ENCODE results near the gene ASTN2. TPM values are rescaled to one million over a fixed set of nuclear protein-coding genes. Genes with fewer than 3 reads are reported as not detected.

ASTN2 gene
- total RNA-seq, 1 experiment from 2014 or later = 8.0 TPM

DNA sequence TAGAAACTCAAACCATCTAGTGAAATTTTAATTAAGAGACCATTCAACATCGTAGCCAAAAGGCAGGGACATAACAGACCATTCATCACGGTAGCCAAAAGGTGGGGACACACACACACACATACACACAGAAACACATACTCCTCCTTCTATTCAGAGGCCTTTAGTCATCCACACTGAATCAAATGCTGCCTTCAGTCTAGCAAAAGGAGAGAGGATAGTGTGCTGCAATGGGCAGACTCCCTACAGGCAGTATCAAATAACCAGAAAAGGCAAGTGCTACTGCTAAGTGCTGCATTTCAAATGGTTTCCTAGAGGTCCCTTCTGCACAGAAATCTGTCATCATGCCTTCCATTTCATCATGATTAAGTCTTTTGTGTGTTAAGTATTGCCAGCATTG lies 423.8 kb downstream of the ASTN2 start:
- no peaks in the 10 kb centered on the region for H3K36me3 ChIP-seq
- H3K4me3 ChIP-seq = no peak overlapping the region
- H3K27me3 ChIP-seq = no peaks in the 10 kb centered on the region
- DNase-seq = no peak
- no peaks in the 10 kb centered on the region for H3K9me3 ChIP-seq

DNA sequence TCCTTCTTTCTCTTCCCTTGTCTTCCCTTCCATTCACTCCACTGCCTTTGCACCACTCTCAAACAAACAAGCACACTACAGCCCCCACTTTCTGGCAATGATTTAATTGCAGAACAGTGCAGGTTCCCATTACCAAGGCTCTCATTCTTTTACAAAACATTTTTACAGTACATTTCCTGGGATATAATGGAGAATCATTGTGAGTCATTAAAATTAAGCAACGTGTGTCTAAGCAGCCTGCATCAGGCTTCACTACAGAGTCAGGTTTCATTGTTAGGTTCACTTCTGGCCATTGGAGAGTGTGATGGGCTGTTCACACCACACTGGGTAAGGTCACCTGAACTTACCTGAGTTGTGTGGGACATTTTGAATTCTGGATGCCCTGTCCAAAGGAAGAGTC lies 424.3 kb downstream of the ASTN2 start:
- no peak for DNase-seq
- H3K36me3 ChIP-seq = no peaks in the 10 kb centered on the region
- H3K27me3 ChIP-seq = no peaks in the 10 kb centered on the region
- H3K4me3 ChIP-seq = no peak overlapping the region
- H3K9me3 ChIP-seq = no peaks in the 10 kb centered on the region

DNA sequence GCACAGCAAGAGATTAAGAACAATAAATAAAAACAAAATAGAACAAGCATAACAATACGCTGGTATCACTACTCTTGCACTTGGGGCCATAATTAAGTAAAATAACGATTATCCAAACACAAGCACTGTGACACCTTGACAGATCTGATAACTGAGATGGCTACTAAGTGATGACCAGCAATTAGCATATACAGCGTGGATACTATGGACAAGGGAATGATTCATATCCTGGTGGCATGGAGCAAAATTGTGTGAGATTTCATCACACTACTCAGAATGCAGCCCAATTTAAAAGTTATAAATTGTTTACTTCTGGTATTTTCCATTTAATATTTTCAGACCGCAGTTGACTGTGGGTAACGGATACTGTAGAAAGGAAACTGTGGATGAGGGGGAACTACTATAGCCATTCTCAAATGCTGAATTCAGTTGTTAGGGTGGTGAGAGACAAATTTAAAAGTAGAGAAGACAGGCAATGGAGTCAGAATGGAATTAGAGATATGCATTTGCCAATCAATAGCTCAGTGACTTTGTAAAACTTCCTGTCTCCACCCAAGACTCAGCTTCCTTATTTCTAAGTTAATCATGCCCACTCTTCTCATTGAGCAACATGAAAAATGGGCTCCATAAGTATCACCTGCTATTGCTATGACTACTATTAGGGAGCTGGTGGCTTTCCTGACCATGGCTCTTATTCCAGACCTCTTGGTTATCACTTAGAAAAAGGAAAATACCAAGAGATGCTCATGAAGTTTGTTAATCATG lies 427.0 kb downstream of the ASTN2 start:
- Histone ChIP-seq H3K27me3 (no peaks in the 10 kb centered on the region), H3K4me3 (no peak overlapping the region), H3K36me3 (no peaks in the 10 kb centered on the region), H3K9me3 (no peaks in the 10 kb centered on the region)
- no peak for DNase-seq

DNA sequence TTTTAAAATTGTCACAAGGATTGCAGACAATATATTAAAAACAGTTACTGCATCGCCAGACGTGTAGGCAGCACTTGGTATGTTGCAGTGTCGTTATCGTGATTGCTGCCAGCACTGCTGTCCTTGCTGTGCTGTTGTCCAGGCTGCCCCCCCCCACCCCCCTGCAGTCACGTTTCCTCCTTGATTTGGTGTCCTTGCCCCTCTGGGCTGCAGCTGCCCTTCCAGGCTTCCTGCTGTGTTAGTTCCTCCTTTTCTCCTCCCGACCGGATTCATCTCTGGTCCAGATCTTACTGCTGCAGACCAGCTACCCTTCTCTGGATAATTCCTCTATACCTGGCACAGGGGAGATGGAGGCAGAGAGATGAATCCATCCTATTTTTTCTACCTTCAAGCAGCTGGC lies 428.8 kb downstream of the ASTN2 start:
- no peaks in the 10 kb centered on the region for H3K9me3 ChIP-seq
- no peak for DNase-seq
- H3K36me3 ChIP-seq = no peaks in the 10 kb centered on the region
- no peaks in the 10 kb centered on the region for H3K27me3 ChIP-seq
- no peak overlapping the region for H3K4me3 ChIP-seq

DNA sequence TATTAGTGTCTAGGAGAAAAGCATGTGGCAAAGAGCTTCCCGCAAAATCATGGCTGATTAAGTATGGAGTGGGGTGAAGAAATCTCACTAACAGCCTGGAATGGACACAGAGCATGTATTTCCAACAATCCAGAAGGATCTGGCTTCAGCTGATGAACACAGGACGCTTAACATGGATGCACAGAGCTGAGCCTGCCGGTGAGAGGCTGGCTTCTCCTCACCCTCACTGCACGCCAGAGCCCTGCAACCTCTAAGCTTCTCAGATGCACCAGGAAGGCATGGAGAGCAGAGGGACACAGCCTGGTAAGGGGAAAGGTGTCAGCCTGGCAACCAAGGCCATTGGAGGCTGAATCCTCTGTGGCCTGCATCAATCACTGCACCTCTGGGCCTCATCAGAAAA lies 429.3 kb downstream of the ASTN2 start:
- H3K9me3 ChIP-seq = no peaks in the 10 kb centered on the region
- no peaks in the 10 kb centered on the region for H3K27me3 ChIP-seq
- H3K36me3 ChIP-seq = no peaks in the 10 kb centered on the region
- DNase-seq = no peak
- no peak overlapping the region for H3K4me3 ChIP-seq

DNA sequence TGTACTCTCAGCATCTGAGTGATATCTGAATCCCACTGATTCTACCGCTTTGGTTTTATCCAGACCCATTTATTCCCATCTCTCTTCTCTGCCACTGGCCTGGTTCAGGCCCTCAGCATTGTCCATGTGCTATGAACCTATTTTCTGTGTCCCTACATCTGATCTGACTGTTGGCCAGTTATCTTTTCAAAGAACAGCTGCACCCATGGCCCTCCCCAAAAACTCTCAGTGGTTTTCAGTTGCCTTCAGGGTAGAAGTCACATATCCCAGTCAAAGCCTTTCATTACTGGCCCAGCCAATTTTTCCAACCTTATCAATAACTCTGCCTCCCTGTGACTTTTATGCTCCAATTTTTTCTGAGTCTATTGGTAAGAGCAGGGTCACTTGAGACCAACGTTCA lies 430.7 kb downstream of the ASTN2 start:
- DNase-seq = no peak
- H3K36me3 ChIP-seq = no peaks in the 10 kb centered on the region
- no peaks in the 10 kb centered on the region for H3K27me3 ChIP-seq
- H3K9me3 ChIP-seq = no peaks in the 10 kb centered on the region
- H3K4me3 ChIP-seq = no peak overlapping the region

DNA sequence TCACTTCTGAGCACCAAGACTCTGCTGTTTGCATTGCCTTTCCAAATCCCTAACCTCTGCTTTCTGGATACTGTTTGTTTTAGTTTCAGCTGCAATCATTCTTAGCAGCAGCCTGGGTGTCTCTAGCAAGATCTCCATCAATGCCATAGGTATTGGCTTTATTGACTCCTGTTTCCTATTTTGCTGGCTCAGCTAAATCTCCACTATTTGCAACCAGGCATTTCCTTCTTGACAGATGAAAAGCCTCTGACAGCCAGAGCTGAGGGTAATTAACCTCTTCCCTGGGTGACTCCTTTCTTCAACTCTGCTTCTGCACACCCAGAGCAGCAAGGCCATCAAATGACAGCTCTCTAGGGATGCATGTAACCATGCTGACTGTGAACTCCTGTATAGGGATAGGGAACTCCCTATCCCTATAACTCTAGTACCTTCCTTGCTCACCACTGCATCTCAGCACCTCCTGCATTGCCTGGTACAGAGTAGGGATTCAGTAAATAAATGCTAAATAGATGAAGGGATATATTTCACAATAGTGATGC lies 434.2 kb downstream of the ASTN2 start:
- H3K9me3 ChIP-seq = no peaks in the 10 kb centered on the region
- H3K4me3 ChIP-seq = no peak overlapping the region
- DNase-seq = no peak
- no peaks in the 10 kb centered on the region for H3K27me3 ChIP-seq
- no peaks in the 10 kb centered on the region for H3K36me3 ChIP-seq

DNA sequence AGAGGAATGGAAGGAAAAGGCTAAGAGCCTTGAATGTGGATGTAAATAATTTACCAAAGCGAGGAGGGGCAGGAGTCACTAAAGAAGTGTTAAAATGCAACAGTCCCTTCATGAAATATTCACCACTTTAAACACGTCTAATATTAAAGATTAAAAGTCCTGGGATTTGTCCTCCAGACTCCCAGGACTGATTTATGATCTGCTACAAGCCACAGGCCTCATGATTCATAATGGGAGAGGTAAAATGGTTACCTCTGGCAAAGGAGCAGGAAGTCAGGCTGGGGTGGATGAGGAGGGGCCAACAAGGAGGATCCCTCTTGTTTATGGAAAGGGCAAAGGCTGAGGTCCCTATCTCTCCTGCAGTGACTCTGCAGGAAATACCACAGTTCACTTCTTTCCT lies 435.4 kb downstream of the ASTN2 start:
- no peak for DNase-seq
- H3K36me3 ChIP-seq = no peaks in the 10 kb centered on the region
- no peaks in the 10 kb centered on the region for H3K9me3 ChIP-seq
- no peak overlapping the region for H3K4me3 ChIP-seq
- no peaks in the 10 kb centered on the region for H3K27me3 ChIP-seq

DNA sequence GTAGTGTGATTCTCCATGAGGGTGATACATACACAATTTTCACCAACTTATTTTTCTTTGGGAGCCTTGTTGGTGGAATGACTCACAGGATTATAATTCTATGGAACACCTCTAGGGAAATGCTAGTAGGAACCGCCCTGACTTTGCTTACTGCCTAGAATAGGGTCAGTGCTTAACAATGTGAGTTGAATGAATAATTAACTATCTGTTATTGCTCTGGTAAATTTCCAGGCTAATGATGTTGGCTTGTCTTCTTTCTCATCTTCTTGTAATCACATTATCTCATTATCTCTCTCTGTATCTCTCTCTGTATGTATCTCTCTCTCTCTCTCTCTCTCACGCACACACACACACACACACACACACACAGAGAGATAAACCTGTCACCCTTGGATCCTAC lies 436.7 kb downstream of the ASTN2 start:
- H3K9me3 ChIP-seq = no peaks in the 10 kb centered on the region
- DNase-seq = no peak
- no peak overlapping the region for H3K4me3 ChIP-seq
- H3K27me3 ChIP-seq = peaks cover 5% of the 10 kb centered on the region
- H3K36me3 ChIP-seq = no peaks in the 10 kb centered on the region

DNA sequence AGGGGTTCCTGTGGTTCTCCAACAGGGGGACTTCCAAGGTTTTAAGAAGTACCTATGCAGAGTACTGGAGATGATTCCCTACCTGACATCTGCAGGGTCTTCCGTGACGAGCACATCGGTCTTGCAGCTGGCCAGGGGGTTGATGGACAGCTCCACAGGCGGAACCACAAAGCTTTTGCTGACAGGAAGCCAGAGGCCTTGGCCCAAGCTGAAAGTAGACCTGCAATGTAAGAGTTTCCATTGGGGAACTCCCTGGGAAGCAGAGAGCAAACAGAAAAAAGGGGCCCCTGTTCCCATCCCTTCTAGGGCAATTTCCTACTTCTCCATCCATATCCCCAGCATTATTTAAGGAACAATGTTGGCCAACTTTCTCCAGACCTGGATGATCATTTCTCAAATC lies 439.7 kb downstream of the ASTN2 start:
- H3K4me3 ChIP-seq = no peak overlapping the region
- H3K36me3 ChIP-seq = no peaks in the 10 kb centered on the region
- peaks cover 5% of the 10 kb centered on the region for H3K27me3 ChIP-seq
- DNase-seq = no peak
- no peaks in the 10 kb centered on the region for H3K9me3 ChIP-seq

DNA sequence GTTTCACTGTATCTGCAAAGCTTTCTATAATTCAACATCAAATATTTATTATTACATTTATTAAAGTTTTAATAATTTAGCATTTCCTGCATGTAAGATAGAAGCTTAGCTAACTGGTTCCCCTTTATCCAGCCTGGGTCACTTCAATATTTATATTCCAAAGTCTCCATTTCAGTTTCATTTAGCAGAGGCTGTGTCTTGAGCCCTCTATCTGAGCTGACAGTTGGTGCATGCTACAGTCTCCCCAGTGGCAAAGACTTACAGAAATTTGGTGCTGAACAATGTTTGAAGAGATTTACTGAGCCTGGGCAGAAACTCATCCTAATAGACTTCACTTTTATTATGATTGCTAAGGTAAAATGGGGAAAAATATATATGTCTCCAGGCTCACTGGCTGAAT lies 448.7 kb downstream of the ASTN2 start:
- Histone ChIP-seq H3K36me3 (no peaks in the 10 kb centered on the region), H3K27me3 (no peaks in the 10 kb centered on the region), H3K4me3 (no peak overlapping the region), H3K9me3 (no peaks in the 10 kb centered on the region)
- DNase-seq = no peak

DNA sequence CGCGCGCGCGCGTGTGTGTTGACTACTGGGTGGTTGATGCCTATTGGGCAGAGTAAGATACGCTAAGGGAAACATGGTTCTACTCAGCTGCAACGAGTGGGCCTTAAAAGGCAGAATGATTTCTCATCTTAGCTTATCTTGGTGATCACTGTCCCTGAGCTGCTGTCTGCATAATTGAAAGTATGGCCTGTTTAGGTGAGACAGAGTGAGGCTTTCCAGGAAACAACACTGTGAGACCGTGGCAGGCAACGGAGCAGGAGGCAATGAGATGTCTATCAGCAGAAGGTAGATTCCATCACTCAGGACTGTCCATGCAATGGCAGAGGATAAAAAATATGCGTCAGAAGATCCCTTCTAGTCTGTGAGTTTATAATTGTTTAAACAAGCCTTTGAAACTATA lies 450.6 kb downstream of the ASTN2 start:
- Histone ChIP-seq H3K27me3 (no peaks in the 10 kb centered on the region), H3K9me3 (no peaks in the 10 kb centered on the region), H3K36me3 (no peaks in the 10 kb centered on the region), H3K4me3 (no peak overlapping the region)
- DNase-seq = no peak

DNA sequence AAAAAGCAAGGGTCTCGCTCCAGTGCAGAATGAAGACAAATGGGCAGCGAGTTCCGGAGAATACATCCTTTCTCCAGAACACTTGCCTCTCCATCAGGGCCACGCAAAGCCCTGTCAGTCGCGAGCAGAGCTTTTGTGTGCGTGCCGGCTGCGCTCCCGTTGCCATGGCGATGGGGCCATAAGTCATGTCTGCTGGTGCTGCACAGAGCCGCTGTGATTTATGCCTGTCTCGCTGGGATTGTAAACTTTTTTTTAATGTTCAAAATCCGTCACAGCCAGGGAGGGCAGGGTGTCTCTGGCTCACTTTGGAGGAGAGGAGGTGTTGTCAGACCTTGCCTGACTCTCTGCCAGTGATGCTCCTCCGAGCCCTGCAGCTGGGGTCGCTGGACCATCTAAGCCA lies 455.0 kb downstream of the ASTN2 start:
- H3K4me3 ChIP-seq = no peak overlapping the region
- H3K27me3 ChIP-seq = no peaks in the 10 kb centered on the region
- H3K9me3 ChIP-seq = no peaks in the 10 kb centered on the region
- no peaks in the 10 kb centered on the region for H3K36me3 ChIP-seq
- DNase-seq = peak; percentile 5

DNA sequence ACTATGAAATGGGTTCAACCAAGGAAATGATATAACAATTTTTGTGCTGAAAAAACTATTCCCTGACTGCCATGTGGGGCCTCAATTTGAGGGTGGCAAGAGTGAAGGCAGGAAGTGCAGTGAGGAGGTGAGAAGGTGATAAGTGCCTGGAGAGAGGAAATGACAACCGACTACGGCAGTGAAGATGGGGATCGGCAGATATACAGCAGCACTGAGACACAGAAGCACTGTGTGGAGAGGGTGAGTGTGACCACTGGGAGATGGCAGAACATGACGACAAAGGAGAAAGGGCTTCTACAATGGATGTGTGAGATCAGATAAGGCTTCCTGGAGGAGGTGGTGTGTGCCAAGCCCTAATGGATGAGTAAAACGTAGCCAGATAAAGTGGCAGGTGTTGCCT lies 456.0 kb downstream of the ASTN2 start:
- Histone ChIP-seq H3K9me3 (no peaks in the 10 kb centered on the region), H3K27me3 (no peaks in the 10 kb centered on the region), H3K4me3 (no peak overlapping the region), H3K36me3 (no peaks in the 10 kb centered on the region)
- no peak for DNase-seq

DNA sequence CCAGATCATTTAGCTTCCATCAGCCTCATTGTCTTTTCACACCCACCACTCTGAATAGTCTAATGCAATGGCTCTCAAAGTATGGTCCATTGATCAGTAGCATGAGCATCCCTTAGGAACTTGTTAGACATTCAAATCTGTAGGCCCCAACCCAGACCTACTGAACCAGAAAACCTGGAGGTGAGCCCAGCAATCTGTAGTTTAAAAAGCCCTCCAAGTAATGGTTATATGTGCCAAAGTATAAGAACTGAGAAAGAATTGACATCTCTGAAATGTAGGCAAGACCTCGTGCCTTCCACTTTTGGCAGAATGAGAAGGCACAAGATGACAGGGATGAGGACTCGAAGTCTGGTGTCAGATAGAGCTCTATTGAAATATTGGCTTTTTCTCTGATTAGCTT lies 460.1 kb downstream of the ASTN2 start:
- Histone ChIP-seq H3K9me3 (no peaks in the 10 kb centered on the region), H3K36me3 (no peaks in the 10 kb centered on the region), H3K4me3 (no peak overlapping the region), H3K27me3 (no peaks in the 10 kb centered on the region)
- DNase-seq = peak; percentile 23

DNA sequence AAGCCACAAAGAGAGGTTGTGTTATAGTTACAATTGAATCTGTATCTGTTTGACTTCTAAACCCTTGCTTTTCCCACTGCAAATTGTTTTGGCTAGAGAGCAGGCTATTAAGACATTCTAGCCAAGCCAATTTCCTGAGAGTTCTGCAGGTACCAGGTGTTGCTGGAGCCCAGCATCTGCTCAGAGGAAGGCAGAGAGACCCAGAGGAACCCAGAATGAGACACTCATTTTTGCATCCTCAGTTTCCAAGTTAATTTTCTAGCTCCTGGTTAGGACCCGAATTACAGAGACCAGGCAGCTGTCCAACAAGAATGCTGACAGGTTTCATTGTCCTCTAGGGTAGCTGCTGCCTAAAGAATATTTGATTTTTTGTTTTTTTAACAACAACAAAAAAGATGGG lies 461.6 kb downstream of the ASTN2 start:
- no peaks in the 10 kb centered on the region for H3K36me3 ChIP-seq
- no peak overlapping the region for H3K4me3 ChIP-seq
- H3K9me3 ChIP-seq = no peaks in the 10 kb centered on the region
- H3K27me3 ChIP-seq = no peaks in the 10 kb centered on the region
- DNase-seq = no peak

DNA sequence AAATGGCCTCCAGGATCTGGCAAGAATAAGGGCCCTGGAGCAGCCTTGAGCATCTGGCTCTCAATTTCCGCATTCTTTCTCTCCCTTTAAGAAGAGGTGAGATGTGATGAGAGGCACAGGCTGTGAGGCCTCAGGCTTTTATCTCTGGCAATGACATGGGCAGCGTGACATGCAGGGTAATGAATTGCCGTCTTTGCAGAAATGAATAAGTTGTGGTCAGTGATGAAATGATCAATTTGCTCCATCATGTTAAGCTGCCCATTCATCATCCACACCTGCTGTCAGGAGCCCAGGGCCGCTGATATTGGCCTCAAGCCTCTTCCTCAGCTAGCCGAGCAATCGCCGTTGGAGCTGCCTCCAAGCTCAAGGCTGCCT lies 462.4 kb downstream of the ASTN2 start:
- no peaks in the 10 kb centered on the region for H3K27me3 ChIP-seq
- no peak overlapping the region for H3K4me3 ChIP-seq
- DNase-seq = peak; percentile 53
- no peaks in the 10 kb centered on the region for H3K9me3 ChIP-seq
- H3K36me3 ChIP-seq = no peaks in the 10 kb centered on the region

DNA sequence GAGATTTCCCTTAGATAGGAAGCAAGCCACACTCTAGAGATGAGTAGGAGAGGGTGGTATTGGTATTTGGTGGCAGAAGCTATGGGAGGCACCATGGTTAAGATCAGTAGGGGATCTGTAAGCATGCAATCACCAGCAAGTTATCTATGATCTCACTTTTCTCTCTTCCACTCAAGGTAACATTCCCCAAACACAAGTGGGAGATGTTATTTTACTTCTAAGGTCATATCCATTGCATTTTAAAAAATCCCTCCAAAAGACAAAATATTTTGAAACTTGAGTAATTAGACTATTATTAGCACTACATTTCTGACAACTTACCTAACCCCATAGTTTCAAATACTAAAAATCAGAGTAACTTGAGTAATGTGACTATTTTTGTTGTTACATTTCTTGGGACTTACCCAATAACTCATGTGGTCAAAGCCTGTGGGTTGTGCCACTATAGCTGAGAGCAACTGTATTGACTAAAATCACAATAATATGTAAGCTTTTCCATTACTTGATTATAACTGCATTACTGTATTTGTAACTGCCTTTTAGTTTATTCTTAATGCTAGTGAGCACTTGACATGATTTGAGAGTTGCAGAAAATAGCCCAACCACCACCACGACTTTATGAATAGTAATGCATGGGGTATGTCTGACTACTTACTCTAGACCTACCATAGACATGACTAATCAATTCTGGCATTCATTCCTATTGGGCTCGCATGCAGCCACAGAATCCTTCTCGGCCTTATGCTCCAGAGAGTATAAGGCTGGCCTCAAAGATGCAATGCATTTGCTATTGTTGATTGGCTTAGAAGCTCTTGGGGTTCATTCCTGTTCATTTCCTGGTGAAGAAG lies 463.0 kb downstream of the ASTN2 start:
- peak; percentile 78 for DNase-seq

More for the DNA sequence above, 463.0 kb downstream of the ASTN2 start:
- H3K4me3 ChIP-seq = no peak overlapping the region
- H3K36me3 ChIP-seq = no peaks in the 10 kb centered on the region
- no peaks in the 10 kb centered on the region for H3K9me3 ChIP-seq
- H3K27me3 ChIP-seq = no peaks in the 10 kb centered on the region
